LNCaP clone FGC (cell line): ENCODE measurements around the gene GTF2A1.

Experiments used
- DNase-seq: peaks from one replicate; pipeline ENCODE4 v3.0.0-alpha.2; 2011; ENCODE audit warnings: low read depth
- H3K4me3 ChIP-seq: 2 replicates; pipeline ENCODE4 v1.5.1; 2011; ENCODE audit warnings: mild to moderate bottlenecking, low read depth, low read length, control low read depth
- CTCF ChIP-seq: IDR thresholded peaks from 2 replicates; pipeline ENCODE4 v1.5.1; 2012; ENCODE audit warnings: mild to moderate bottlenecking; ENCODE audit not compliant: control insufficient read depth, insufficient read depth; ENCODE audit errors: extremely low read depth

GTF2A1 gene

GRCh38 chr14:81263777-81264410, 43.1 kb upstream of the GTF2A1 start:
- no peak for DNase-seq
- no peak for TF ChIP-seq CTCF
- H3K4me3 ChIP-seq, result no peak overlapping the region

GRCh38 chr14:81261176-81261575, 40.4 kb upstream of the GTF2A1 start:
- no peak for TF ChIP-seq CTCF
- DNase-seq, result no peak

GRCh38 chr14:81260732-81261131, 40.0 kb upstream of the GTF2A1 start:
- no peak overlapping the region for H3K4me3 ChIP-seq
- DNase-seq, result no peak

More at GRCh38 chr14:81261176-81261575, 40.4 kb upstream of the GTF2A1 start:
- no peak overlapping the region for H3K4me3 ChIP-seq

GRCh38 chr14:81256289-81256960, 35.7 kb upstream of the GTF2A1 start:
- DNase-seq, result no peak
- TF ChIP-seq CTCF, result no peak
- no peak overlapping the region for H3K4me3 ChIP-seq

More at GRCh38 chr14:81260732-81261131, 40.0 kb upstream of the GTF2A1 start:
- no peak for TF ChIP-seq CTCF

- peak; percentile 50 for TF ChIP-seq CTCF
- no peak overlapping the region for H3K4me3 ChIP-seq
- no peak for DNase-seq
These were observed 31.5 kb upstream of the GTF2A1 start for GRCh38 chr14:81252278-81252677.

GRCh38 chr14:81247271-81247766, 26.6 kb upstream of the GTF2A1 start:
- TF ChIP-seq CTCF, result no peak
- no peak overlapping the region for H3K4me3 ChIP-seq
- no peak for DNase-seq
